ENCODE data around the gene CUBN. TPM values are rescaled to one million over a fixed set of nuclear protein-coding genes. Genes with fewer than 3 reads are reported as not detected.

CUBN gene
- total and polyA plus RNA-seq, 10 of the 15 experiments (the other 5 are each of a cell fraction or from before 2014, with no cell fraction given) = under 0.01 to 0.14 (median 0.02) TPM; not detected in 6

GRCh38 chr10:17019696-17020095 is 109.9 kb downstream of the CUBN start:
- H3K79me2 ChIP-seq (ENCODE audit: control insufficient read depth, insufficient read depth, low read length) = no peaks in the 10 kb centered on the region
- in situ Hi-C loops (cut with MboI) = no loop called here
- H3K9me3 ChIP-seq (replicated peaks; ENCODE audit: control insufficient read depth, insufficient read depth, low read length) = no peaks in the 10 kb centered on the region; the same call in 2 of the 3 replicates
- no peak overlapping the region for H3K9ac ChIP-seq (ENCODE audit: control insufficient read depth, insufficient read depth, low read length)
- no TSS peak for BruUV-seq (replicated peaks)
- H3K36me3 ChIP-seq (ENCODE audit: control insufficient read depth in 2 of 2, insufficient read depth in 2 of 2, low read length in 1 of 2) = no peaks in the 10 kb centered on the region
- TF ChIP-seq BRCA1 (IDR thresholded peaks at IDR 0.05; ENCODE audit: low read depth, low read length) (no peak), PKNOX1 (IDR thresholded peaks at IDR 0.05) (no peak), YBX1 (IDR thresholded peaks at IDR 0.05) (no peak), BHLHE40 (IDR thresholded peaks at IDR 0.05; ENCODE audit: borderline replicate concordance in 1 of 2, low read depth in 2 of 2, low read length in 1 of 2) (no peak), RFX5 (IDR thresholded peaks at IDR 0.05; ENCODE audit: low read depth, low read length) (no peak), ZBTB11 (CRISPR knock-in tag; IDR thresholded peaks at IDR 0.05) (no peak), PAX8 (IDR thresholded peaks at IDR 0.05) (no peak), ZNF687 (IDR thresholded peaks at IDR 0.05) (no peak)
- CTCF ChIA-PET = no interaction called here
- WGBS (ENCODE audit: insufficient coverage, insufficient replicate concordance, low lambda C conversion rate, missing lambda C conversion rate) = 33% methylated on average over 5 of the region's 5 CpGs
- no peaks in the 10 kb centered on the region; a peak in 1 of 4 replicates for H3K27me3 ChIP-seq (replicated peaks in 1 of 2; ENCODE audit: control insufficient read depth in 2 of 2, insufficient read depth in 2 of 2, low read length in 1 of 2)
- SMC1A ChIA-PET (ENCODE audit: uncharacterized antibody, unreplicated experiment) = interaction anchor here (1.3 kb wide), 1 partner anchor 167 kb away, joined by 3 read pairs; no protein-coding TSS in a partner anchor
- RAD21 ChIA-PET (ENCODE audit: unreplicated experiment) = no interaction called here
- H3K4me3 ChIP-seq = no peak overlapping the region
- no peak for ATAC-seq
- H3K4me1 ChIP-seq (ENCODE audit: control insufficient read depth, insufficient read depth, low read length) = no peaks in the 10 kb centered on the region
- FAIRE-seq = no peak
- no peak overlapping the region for H3K4me2 ChIP-seq (ENCODE audit: control insufficient read depth, insufficient read depth)
- H2AFZ ChIP-seq (ENCODE audit: control insufficient read depth, low read depth, low read length) = no peak overlapping the region
- DNase-seq (ENCODE audit: low read depth, low spot score) = no peak
- no peak overlapping the region for H3K27ac ChIP-seq (ENCODE audit: control insufficient read depth, insufficient read depth)
- POLR2A ChIA-PET = no interaction called here
- H4K20me1 ChIP-seq (ENCODE audit: control insufficient read depth, insufficient read depth) = no peaks in the 10 kb centered on the region
- intact Hi-C loops (cut with micrococcal nuclease; ENCODE audit: unreplicated experiment) = no loop called here

All from GM12878 (cell line).